HepG2 (cell line): ENCODE results near the gene IWS1. TPM values are rescaled to one million over a fixed set of nuclear protein-coding genes. Genes with fewer than 3 reads are reported as not detected.
A peak's percentile ranks its signal among the peaks of the same experiment; 100 is the strongest.

Experiments used
- HDAC6 ChIP-seq: fragments of 200-600 bp; sonication (generic); IDR thresholded peaks from 2 replicates; pipeline ENCODE4 v1.7.0; 2017; ENCODE audit warnings: mild to moderate bottlenecking, antibody characterized with exemption, low read length, low read depth
- HNF4G ChIP-seq, 2 experiments: sonication (generic) in 1 of 2; formaldehyde crosslinking in 1 of 2; IDR thresholded peaks; 2 replicates each; pipeline versions ENCODE4 v1.4.0 to v1.6.1; 2011 to 2020; ENCODE audit warnings: borderline replicate concordance in 2 of 2, low read depth in 2 of 2, mild to moderate bottlenecking in 2 of 2, low read length in 1 of 2, missing genetic modification reagents in 1 of 2, moderate library complexity in 1 of 2
- MAX ChIP-seq: IDR thresholded peaks from 2 replicates; pipeline ENCODE4 v1.6.1; 2012; ENCODE audit warnings: inconsistent platforms
- NONO ChIP-seq, 2 experiments: fragments of 450-650 bp in 1 of 2; sonication (generic) in 1 of 2; formaldehyde crosslinking in 1 of 2; IDR thresholded peaks in 1 of 2; conservative IDR thresholded peaks in 1 of 2; 2 replicates each; pipeline versions ENCODE4 v1.6.1 to v1.8.0; 2017 to 2022; ENCODE audit warnings: mild to moderate bottlenecking in 1 of 2, missing genetic modification reagents in 1 of 2, moderate library complexity in 1 of 2
- POLR2G ChIP-seq: fragments of 200-400 bp; formaldehyde crosslinking; IDR thresholded peaks from 2 replicates; pipeline ENCODE4 v1.6.1; 2018; ENCODE audit warnings: mild to moderate bottlenecking, low read depth, low read length, moderate library complexity
- SIX1 ChIP-seq: sonication (generic); formaldehyde crosslinking; IDR thresholded peaks from 2 replicates; pipeline ENCODE4 v1.4.0; 2020; ENCODE audit warnings: missing genetic modification reagents, borderline replicate concordance
- SMAD9 ChIP-seq: sonication (generic); formaldehyde crosslinking; IDR thresholded peaks from 2 replicates; pipeline ENCODE4 v1.5.1; 2020; ENCODE audit warnings: mild to moderate bottlenecking, missing genetic modification reagents
- SNAI1 ChIP-seq: sonication (generic); formaldehyde crosslinking; IDR thresholded peaks from 2 replicates; pipeline ENCODE4 v1.5.0; 2020; ENCODE audit warnings: mild to moderate bottlenecking, missing genetic modification reagents, borderline replicate concordance
- SP140L ChIP-seq: sonication (generic); formaldehyde crosslinking; IDR thresholded peaks from 2 replicates; pipeline ENCODE4 v1.4.0; 2020; ENCODE audit warnings: missing genetic modification reagents, borderline replicate concordance
- XBP1 ChIP-seq: sonication (generic); formaldehyde crosslinking; IDR thresholded peaks from 2 replicates; pipeline ENCODE4 v1.5.0; 2020; ENCODE audit warnings: missing genetic modification reagents
- ZNF335 ChIP-seq: sonication (generic); formaldehyde crosslinking; IDR thresholded peaks from 2 replicates; pipeline ENCODE4 v1.4.0; 2020; ENCODE audit warnings: missing genetic modification reagents
- ZNF441 ChIP-seq: sonication (generic); formaldehyde crosslinking; IDR thresholded peaks from 2 replicates; pipeline ENCODE4 v1.7.0; 2021; ENCODE audit warnings: missing genetic modification reagents, borderline replicate concordance
- ZNF605 ChIP-seq: sonication (generic); formaldehyde crosslinking; IDR thresholded peaks from 2 replicates; pipeline ENCODE4 v1.8.0; 2022; ENCODE audit warnings: mild to moderate bottlenecking, missing genetic modification reagents
- ZNF660 ChIP-seq: sonication (generic); formaldehyde crosslinking; IDR thresholded peaks from 2 replicates; pipeline ENCODE4 v1.5.1; 2020; ENCODE audit warnings: mild to moderate bottlenecking, low read depth, missing genetic modification reagents, borderline replicate concordance
- ZNF713 ChIP-seq: sonication (generic); formaldehyde crosslinking; IDR thresholded peaks from 2 replicates; pipeline ENCODE4 v1.4.0; 2020; ENCODE audit warnings: mild to moderate bottlenecking, missing genetic modification reagents
- ZZZ3 ChIP-seq: sonication (generic); formaldehyde crosslinking; IDR thresholded peaks from 2 replicates; pipeline ENCODE4 v1.4.0; 2020; ENCODE audit warnings: missing genetic modification reagents, mild to moderate bottlenecking, borderline replicate concordance
- polyA plus RNA-seq, 8 experiments: library from polyadenylated mRNA; depleted of rRNA in 3 of 8; stranded (reverse) in 7 of 8; unstranded in 1 of 8; fragments of >200 nt; fragmentation: Illumina TruSeq in 4 of 8; extraction: Trizol in 4 of 8; gene quantifications; 2 replicates each; pipeline versions ENCODE4 v1.2.1 to v1.2.3, GENCODE V29; 2011 to 2016; ENCODE audit warnings: low read depth in 4 of 8, missing spikeins in 1 of 8, mixed read lengths in 1 of 8; ENCODE audit not compliant: insufficient read depth in 1 of 8
- total RNA-seq, 5 experiments: library from RNA; depleted of rRNA; stranded (reverse); fragments of >200 nt; fragmentation: Illumina TruSeq; extraction: Trizol; gene quantifications; 2 replicates each; pipeline ENCODE4 v1.2.3, GENCODE V29; 2016; ENCODE audit warnings: low read depth in 1 of 5
- TF ChIP-seq, protein P1 (sequence below), 2 experiments: IDR thresholded peaks; 2 replicates each; pipeline ENCODE4 v1.6.1; 2011 to 2012; ENCODE audit warnings: low read length in 2 of 2, borderline replicate concordance in 1 of 2, low read depth in 1 of 2, mild to moderate bottlenecking in 1 of 2, moderate library complexity in 1 of 2
- TF ChIP-seq, protein P2 (sequence below): sonication (generic); formaldehyde crosslinking; IDR thresholded peaks from 2 replicates; pipeline ENCODE4 v1.5.0; 2020; ENCODE audit warnings: mild to moderate bottlenecking, missing genetic modification reagents
- TF ChIP-seq, protein P3 (sequence below): sonication (generic); formaldehyde crosslinking; IDR thresholded peaks from 2 replicates; pipeline ENCODE4 v1.9.0; 2022; ENCODE audit warnings: missing genetic modification reagents, mild to moderate bottlenecking, borderline replicate concordance

Gene IWS1
- total and polyA plus RNA-seq, 2 of the 13 experiments (the other 11 are each of a cell fraction or from before 2014, with no cell fraction given) = 28.9 to 62.3 TPM

- TF ChIP-seq HNF4G (IDR thresholded peaks at IDR 0.05; ENCODE audit: borderline replicate concordance, low read depth, low read length) (no peak), HNF4G (CRISPR knock-in tag; IDR thresholded peaks at IDR 0.05; ENCODE audit: borderline replicate concordance, low read depth) (no peak; the same call in 1 of the 2 replicates), ZNF335 (CRISPR knock-in tag) (peak; percentile 94), ZZZ3 (CRISPR knock-in tag) (peak; percentile 62; the same call in 1 of the 2 replicates), HDAC6 (no peak), POLR2G (peak; percentile 92), ZNF605 (CRISPR knock-in tag) (peak; percentile 75), ZNF713 (peak; percentile 31; the same call in 1 of the 2 replicates), SNAI1 (CRISPR knock-in tag) (no peak), NONO (IDR thresholded peaks at IDR 0.05) (no peak), NONO (CRISPR knock-in tag; conservative IDR thresholded peaks at IDR 0.05) (peak; percentile 80), SIX1 (CRISPR knock-in tag) (no peak), MAX (peak; percentile 79), SP140L (peak; percentile 77; the same call in 1 of the 2 replicates), SMAD9 (no peak), ZNF660 (CRISPR knock-in tag) (no peak), XBP1 (CRISPR knock-in tag) (no peak), ZNF441 (CRISPR knock-in tag) (peak; percentile 7; the same call in 1 of the 2 replicates)
- TF ChIP-seq, protein P1, sequence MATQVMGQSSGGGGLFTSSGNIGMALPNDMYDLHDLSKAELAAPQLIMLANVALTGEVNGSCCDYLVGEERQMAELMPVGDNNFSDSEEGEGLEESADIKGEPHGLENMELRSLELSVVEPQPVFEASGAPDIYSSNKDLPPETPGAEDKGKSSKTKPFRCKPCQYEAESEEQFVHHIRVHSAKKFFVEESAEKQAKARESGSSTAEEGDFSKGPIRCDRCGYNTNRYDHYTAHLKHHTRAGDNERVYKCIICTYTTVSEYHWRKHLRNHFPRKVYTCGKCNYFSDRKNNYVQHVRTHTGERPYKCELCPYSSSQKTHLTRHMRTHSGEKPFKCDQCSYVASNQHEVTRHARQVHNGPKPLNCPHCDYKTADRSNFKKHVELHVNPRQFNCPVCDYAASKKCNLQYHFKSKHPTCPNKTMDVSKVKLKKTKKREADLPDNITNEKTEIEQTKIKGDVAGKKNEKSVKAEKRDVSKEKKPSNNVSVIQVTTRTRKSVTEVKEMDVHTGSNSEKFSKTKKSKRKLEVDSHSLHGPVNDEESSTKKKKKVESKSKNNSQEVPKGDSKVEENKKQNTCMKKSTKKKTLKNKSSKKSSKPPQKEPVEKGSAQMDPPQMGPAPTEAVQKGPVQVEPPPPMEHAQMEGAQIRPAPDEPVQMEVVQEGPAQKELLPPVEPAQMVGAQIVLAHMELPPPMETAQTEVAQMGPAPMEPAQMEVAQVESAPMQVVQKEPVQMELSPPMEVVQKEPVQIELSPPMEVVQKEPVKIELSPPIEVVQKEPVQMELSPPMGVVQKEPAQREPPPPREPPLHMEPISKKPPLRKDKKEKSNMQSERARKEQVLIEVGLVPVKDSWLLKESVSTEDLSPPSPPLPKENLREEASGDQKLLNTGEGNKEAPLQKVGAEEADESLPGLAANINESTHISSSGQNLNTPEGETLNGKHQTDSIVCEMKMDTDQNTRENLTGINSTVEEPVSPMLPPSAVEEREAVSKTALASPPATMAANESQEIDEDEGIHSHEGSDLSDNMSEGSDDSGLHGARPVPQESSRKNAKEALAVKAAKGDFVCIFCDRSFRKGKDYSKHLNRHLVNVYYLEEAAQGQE (IDR thresholded peaks at IDR 0.05; ENCODE audit: borderline replicate concordance in 1 of 2, low read depth in 1 of 2, low read length in 2 of 2) = peak in 1 of 2 experiments; percentile 48; a peak in 1 of 4 replicates
- TF ChIP-seq, protein P2, sequence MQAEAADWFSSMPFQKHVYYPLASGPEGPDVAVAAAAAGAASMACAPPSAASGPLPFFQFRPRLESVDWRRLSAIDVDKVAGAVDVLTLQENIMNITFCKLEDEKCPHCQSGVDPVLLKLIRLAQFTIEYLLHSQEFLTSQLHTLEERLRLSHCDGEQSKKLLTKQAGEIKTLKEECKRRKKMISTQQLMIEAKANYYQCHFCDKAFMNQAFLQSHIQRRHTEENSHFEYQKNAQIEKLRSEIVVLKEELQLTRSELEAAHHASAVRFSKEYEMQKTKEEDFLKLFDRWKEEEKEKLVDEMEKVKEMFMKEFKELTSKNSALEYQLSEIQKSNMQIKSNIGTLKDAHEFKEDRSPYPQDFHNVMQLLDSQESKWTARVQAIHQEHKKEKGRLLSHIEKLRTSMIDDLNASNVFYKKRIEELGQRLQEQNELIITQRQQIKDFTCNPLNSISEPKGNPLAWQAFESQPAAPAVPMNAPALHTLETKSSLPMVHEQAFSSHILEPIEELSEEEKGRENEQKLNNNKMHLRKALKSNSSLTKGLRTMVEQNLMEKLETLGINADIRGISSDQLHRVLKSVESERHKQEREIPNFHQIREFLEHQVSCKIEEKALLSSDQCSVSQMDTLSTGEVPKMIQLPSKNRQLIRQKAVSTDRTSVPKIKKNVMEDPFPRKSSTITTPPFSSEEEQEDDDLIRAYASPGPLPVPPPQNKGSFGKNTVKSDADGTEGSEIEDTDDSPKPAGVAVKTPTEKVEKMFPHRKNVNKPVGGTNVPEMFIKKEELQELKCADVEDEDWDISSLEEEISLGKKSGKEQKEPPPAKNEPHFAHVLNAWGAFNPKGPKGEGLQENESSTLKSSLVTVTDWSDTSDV (CRISPR knock-in tag) = peak; percentile 96; the same call in 1 of the 2 replicates
- TF ChIP-seq, protein P3, sequence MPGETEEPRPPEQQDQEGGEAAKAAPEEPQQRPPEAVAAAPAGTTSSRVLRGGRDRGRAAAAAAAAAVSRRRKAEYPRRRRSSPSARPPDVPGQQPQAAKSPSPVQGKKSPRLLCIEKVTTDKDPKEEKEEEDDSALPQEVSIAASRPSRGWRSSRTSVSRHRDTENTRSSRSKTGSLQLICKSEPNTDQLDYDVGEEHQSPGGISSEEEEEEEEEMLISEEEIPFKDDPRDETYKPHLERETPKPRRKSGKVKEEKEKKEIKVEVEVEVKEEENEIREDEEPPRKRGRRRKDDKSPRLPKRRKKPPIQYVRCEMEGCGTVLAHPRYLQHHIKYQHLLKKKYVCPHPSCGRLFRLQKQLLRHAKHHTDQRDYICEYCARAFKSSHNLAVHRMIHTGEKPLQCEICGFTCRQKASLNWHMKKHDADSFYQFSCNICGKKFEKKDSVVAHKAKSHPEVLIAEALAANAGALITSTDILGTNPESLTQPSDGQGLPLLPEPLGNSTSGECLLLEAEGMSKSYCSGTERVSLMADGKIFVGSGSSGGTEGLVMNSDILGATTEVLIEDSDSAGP (CRISPR knock-in tag) = peak; percentile 77; the same call in 1 of the 2 replicates
Measured at GRCh38 chr2:127526132-127527000, at the start of gene IWS1 (continued).
